Activated CD4-positive, alpha-beta T cell treated with anti-CD3 and anti-CD28 coated beads, Interleukin-2, amount 50 U/mL, for 16 hours (primary cell): ENCODE measurements around the gene ZNF747.

Experiments used
- DNase-seq: peaks from one replicate; pipeline ENCODE4 v3.0.0-alpha.2; 2020

ZNF747 gene

GRCh38 chr16:30532285-30533145, 2.1 kb downstream of the ZNF747 start:
- no peak for DNase-seq

GRCh38 chr16:30530163-30531037, 4.3 kb downstream of the ZNF747 start:
- no peak for DNase-seq

GRCh38 chr16:30528799-30529457, 5.7 kb downstream of the ZNF747 start:
- DNase-seq, result no peak

GRCh38 chr16:30527635-30528178, 7.0 kb downstream of the ZNF747 start:
- no peak for DNase-seq

GRCh38 chr16:30526823-30527634, 7.6 kb downstream of the ZNF747 start:
- DNase-seq, result peak; percentile 99

GRCh38 chr16:30526137-30526822, 8.4 kb downstream of the ZNF747 start, which contains the start of gene ZNF768:
Gene ZNF768 (minus strand): TSS chr16:30526566. CDS start chr16:30526413, 153 bp downstream.
- peak; percentile 20 for DNase-seq

DNA sequence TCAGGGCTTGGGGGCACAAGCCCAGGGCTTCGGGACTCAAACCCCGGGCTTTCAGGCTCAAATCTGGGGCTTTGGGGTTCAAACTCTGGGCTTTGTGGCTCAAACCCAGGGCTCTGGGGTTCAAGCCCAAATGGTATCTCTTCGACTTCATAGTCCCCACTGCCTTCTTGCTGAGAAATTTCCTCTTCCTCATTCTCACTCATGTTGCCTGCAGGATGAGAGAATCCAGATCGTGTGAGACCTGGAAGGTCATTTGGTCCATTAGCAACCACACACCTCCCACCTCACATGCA, 8.9 kb downstream of the ZNF747 start:
- DNase-seq, result no peak

GRCh38 chr16:30524575-30525568, 9.8 kb downstream of the ZNF747 start:
- no peak for DNase-seq

GRCh38 chr16:30523768-30524574, 10.7 kb downstream of the ZNF747 start:
- DNase-seq, result no peak

GRCh38 chr16:30522702-30523463, 11.8 kb downstream of the ZNF747 start:
- DNase-seq, result peak; percentile 9

DNA sequence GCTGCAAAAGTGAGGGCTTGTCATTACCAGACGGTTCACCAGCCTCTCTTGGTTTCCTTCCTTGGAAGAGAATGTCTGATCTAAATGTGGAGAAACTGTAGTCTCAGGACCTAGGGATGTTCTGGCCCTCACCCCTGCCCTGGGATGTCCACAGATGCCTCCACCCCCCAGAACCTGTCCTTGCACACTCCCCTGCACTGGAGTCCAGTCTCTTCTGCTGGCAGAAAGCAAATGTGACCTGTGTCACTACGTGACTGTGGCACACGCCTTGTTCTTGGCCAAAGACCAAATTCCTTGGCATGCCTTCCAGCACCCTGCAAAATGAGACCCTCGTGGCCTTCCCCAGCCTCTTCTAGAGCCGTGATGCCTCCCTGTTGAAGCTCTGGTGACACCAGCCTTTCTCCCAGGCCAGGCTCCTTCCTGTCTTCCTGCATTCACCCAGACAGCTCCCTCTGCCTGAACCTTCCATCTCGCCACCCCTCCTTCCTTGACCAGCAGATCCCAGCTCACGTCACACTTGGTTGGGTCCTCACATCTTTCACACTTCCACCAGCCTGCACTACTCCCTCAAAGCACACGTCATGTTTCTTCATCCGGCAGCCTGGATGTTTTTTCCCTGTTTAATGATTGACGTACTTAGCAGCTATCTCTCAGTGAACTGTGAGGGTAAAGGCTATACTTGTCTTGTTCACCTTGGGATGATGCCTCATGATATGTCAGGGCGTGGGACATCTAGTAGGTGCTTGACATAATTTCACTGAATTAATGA, 12.6 kb downstream of the ZNF747 start:
- no peak for DNase-seq

GRCh38 chr16:30521476-30521872, 13.2 kb downstream of the ZNF747 start:
- DNase-seq, result no peak

GRCh38 chr16:30519120-30520049, 15.3 kb downstream of the ZNF747 start:
- DNase-seq, result no peak

- no peak for DNase-seq
Observed at GRCh38 chr16:30518552-30518951, 16.1 kb downstream of the ZNF747 start.

- no peak for DNase-seq
Observed at GRCh38 chr16:30515275-30515674, 19.4 kb downstream of the ZNF747 start.

- DNase-seq, result no peak
Observed at GRCh38 chr16:30511509-30511908, 23.1 kb downstream of the ZNF747 start.
